Mucosa of descending colon (tissue), 3 donors: Measurements from ENCODE around the gene ABCC9. TPM values are rescaled to one million over a fixed set of nuclear protein-coding genes. Genes with fewer than 3 reads are reported as not detected.

Experiments used
- ATAC-seq: fragments of 200-7000 bp; cut with Tn5 transposase; one replicate; pipeline ENCODE4 v1.9.1; 2020; ENCODE audit warnings: mild to moderate bottlenecking, moderate library complexity
- DNase-seq, 3 donors: peaks; one replicate each; pipeline ENCODE4 v3.0.0-alpha.2; 2020
- H3K36me3 ChIP-seq: fragments of 200-600 bp; one replicate; pipeline ENCODE4 v1.8.0; 2021; ENCODE audit warnings: low read depth, mild to moderate bottlenecking
- H3K4me1 ChIP-seq: fragments of 200-600 bp; one replicate; pipeline ENCODE4 v1.8.0; 2021; ENCODE audit warnings: low read depth, mild to moderate bottlenecking
- H3K4me3 ChIP-seq: fragments of 200-600 bp; one replicate; pipeline ENCODE4 v1.8.0; 2021; ENCODE audit warnings: mild to moderate bottlenecking
- H3K9me3 ChIP-seq: fragments of 200-600 bp; one replicate; pipeline ENCODE4 v1.8.0; 2021; ENCODE audit warnings: mild to moderate bottlenecking
- intact Hi-C, 2 donors: fragments of 100-400 bp; cut with DNase I in 1 of 2; cut with micrococcal nuclease in 1 of 2; formaldehyde crosslinking; loops; one replicate each; pipeline versions ENCODE4 v1.11.0 to v1.11.1; 2022; cut with DNase I, micrococcal nuclease
- total RNA-seq, 3 donors: library from RNA; stranded (reverse); fragmentation: NEBNext Ultra II Directional in 2 of 3; extraction: Animal tissue kit (Norgen Biotek cat#: 25700) in 2 of 3; gene quantifications; one replicate each; pipeline versions ENCODE4 v1.2.1 to v1.2.4, GENCODE V29; 2021 to 2023
- TF ChIP-seq, protein P1 (sequence below): fragments of 200-600 bp; IDR thresholded peaks from one replicate; pipeline ENCODE4 v1.8.0; 2022; ENCODE audit warnings: antibody characterized with exemption, mild to moderate bottlenecking
- donor health status: DM: no; HTN: no; CAD: no; lungs with moderate emphysema.
- donor health status: DM: no; HTN: no; CAD: no.
- donor health status: DM: no; HTN: yes; CAD: no.

ABCC9 gene
- total RNA-seq, 3 donors from 2014 or later, result 0.67 to 60.6 (median 7.3) TPM

DNA sequence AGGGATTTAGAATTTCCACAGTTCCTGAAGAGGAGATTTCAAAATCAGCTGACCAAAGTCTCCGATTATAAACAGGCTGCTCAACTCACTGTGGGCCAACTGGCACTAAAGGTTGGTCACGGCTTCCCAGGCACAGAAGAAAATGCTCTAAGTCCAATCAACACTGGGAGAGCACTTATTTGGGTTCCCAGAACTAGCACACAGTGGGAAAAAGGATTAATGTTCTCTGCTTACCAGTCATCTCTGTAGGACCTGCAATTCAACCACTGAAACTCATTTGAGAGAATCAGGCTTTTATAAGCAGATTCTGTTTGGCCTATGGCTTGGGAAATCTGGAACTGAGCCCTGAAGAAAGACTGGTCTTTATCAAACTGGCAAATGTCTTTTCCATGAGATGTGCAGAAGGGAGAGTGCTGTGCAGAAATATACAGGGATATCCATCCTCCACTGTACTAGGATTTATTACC is 49.4 kb downstream of the ABCC9 start:
- DNase-seq (peak in 2 of 3 donors; percentile 19 to 27), ATAC-seq (peak; percentile 22)
- intact Hi-C loops, result no loop called here
- TF ChIP-seq, protein P1, sequence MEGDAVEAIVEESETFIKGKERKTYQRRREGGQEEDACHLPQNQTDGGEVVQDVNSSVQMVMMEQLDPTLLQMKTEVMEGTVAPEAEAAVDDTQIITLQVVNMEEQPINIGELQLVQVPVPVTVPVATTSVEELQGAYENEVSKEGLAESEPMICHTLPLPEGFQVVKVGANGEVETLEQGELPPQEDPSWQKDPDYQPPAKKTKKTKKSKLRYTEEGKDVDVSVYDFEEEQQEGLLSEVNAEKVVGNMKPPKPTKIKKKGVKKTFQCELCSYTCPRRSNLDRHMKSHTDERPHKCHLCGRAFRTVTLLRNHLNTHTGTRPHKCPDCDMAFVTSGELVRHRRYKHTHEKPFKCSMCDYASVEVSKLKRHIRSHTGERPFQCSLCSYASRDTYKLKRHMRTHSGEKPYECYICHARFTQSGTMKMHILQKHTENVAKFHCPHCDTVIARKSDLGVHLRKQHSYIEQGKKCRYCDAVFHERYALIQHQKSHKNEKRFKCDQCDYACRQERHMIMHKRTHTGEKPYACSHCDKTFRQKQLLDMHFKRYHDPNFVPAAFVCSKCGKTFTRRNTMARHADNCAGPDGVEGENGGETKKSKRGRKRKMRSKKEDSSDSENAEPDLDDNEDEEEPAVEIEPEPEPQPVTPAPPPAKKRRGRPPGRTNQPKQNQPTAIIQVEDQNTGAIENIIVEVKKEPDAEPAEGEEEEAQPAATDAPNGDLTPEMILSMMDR, result no peak
- H3K4me1 ChIP-seq, result no peaks in the 10 kb centered on the region
- no peaks in the 10 kb centered on the region for H3K9me3 ChIP-seq
- no peaks in the 10 kb centered on the region for H3K36me3 ChIP-seq
- H3K4me3 ChIP-seq, result no peak overlapping the region

GRCh38 chr12:21888276-21888863 is 52.9 kb downstream of the ABCC9 start:
- ATAC-seq (no peak), DNase-seq (no peak)
- TF ChIP-seq, protein P1, result no peak
- Histone ChIP-seq H3K4me1 (no peaks in the 10 kb centered on the region), H3K4me3 (no peak overlapping the region), H3K9me3 (no peaks in the 10 kb centered on the region), H3K36me3 (no peaks in the 10 kb centered on the region)
- intact Hi-C loops, result no loop called here

DNA sequence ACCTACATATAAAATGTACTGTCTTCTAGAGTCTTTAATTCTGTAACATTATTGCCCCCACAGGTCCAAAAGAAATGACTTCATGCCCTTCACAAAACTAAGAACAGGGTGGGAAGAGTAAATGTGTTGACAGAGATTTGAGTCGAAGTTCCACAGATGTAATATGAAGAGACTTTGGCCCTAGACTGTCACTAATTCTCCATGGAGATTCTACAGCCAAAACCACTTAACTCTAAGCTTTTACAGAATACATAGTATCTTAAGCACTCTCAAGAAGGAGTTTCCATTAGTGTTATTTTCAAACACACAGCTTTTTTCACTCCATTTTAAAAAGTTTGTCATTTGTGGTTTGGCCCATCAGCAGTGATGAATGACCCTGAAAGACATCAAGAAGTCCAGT is 56.3 kb downstream of the ABCC9 start:
- no peaks in the 10 kb centered on the region for H3K9me3 ChIP-seq
- H3K36me3 ChIP-seq, result no peaks in the 10 kb centered on the region
- H3K4me1 ChIP-seq, result no peaks in the 10 kb centered on the region
- no peak overlapping the region for H3K4me3 ChIP-seq
- intact Hi-C loops, result no loop called here
- ATAC-seq (no peak), DNase-seq (no peak)
- TF ChIP-seq, protein P1, result no peak

DNA sequence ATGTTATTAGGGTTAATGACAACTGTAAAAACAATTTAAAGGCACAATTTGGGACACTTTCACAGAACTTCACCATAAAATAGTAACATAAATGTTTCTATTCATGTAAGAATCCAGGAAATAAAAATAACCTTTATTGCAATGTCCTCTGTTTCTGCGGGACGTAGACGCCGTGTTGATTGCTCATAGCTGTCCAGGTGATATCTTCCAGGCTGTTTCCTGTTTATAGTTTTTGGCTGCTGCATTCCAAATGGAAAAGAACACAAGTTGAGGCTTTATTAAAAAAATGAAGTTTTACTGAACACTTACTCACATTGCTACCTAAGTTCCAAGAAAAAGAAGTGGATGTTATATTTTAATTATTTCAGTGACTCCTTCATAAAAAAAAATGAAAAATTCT is 58.6 kb downstream of the ABCC9 start:
- H3K36me3 ChIP-seq, result no peaks in the 10 kb centered on the region
- ATAC-seq, result no peak
- TF ChIP-seq, protein P1, result no peak
- no peak for DNase-seq
- intact Hi-C loops, result no loop called here
- no peaks in the 10 kb centered on the region for H3K4me1 ChIP-seq
- H3K9me3 ChIP-seq, result no peaks in the 10 kb centered on the region
- no peak overlapping the region for H3K4me3 ChIP-seq

DNA sequence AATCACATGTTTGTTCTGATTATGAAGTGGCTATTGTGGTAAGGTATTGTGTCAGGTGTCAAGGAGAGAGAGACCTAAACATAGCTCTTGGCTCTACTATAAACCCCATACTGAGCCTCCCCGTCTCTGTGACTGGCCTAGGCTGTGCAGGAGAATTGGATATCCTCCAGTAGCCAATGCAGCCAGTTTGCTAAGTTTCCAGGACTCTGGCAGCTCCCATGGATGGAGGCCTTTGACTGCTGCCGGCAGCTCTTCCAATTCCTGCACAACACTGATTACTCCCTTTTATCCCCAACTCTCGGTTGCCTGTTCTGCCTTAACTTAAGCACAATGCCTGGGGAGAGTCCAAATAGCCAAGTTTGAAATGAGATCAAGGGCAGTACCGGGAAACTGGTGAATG is 59.3 kb downstream of the ABCC9 start:
- no peak for DNase-seq
- H3K4me1 ChIP-seq, result no peaks in the 10 kb centered on the region
- H3K9me3 ChIP-seq, result no peaks in the 10 kb centered on the region
- H3K4me3 ChIP-seq, result no peak overlapping the region
- TF ChIP-seq, protein P1, result no peak
- no peak for ATAC-seq
- H3K36me3 ChIP-seq, result no peaks in the 10 kb centered on the region
- intact Hi-C loops, result no loop called here

GRCh38 chr12:21879312-21879711 is 61.9 kb downstream of the ABCC9 start:
- Histone ChIP-seq H3K4me1 (no peaks in the 10 kb centered on the region), H3K4me3 (no peak overlapping the region), H3K36me3 (no peaks in the 10 kb centered on the region), H3K9me3 (no peaks in the 10 kb centered on the region)
- intact Hi-C loops, result no loop called here
- DNase-seq (no peak), ATAC-seq (no peak)
- TF ChIP-seq, protein P1, result no peak
